NCI-H1930 (cell line): ENCODE data around the gene RBM15.

Experiments
- DNase-seq, 2 experiments: peaks; one replicate each; lab custom pipeline; 2025; lab: John Stamatoyannopoulos, UW

RBM15 gene

DNA sequence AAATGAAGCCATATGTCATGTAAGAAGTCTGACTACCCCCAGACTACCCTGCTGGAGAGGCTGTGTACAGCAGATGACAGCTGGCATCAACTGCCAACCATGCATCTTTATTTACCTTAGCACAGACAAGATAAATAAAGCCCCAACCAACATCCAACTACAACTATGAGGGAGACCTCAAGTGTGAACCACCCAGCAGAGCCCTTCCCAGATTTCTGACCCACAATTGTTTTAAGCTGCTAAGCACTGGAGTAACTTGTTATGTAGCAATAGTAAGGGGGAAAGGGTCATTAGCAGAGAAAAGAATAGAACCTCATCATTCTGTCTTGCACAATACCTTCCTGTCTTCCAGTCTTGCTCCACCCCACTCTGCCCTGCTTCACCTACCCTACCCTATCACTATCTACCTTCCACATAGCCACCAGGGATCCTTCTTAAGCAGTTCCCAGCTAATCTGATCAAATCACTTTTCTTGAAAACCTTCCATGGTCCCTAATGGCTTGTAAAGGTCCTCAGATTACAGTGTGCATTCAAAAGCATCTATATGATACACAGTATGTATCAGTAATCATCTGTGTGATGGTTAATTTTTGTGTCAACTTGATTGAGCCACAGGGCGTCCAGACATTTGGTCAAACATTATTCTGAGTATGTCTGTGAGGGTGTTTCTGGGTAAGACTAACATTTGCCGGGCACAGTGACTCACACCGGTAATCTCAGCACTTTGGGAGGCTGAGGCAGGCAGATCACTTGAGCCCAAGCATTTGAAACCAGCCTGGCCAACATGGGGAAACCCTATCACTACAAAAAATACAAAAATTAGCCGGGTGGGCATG, 19.6 kb upstream of the RBM15 start:
- DNase-seq = no peak

DNA sequence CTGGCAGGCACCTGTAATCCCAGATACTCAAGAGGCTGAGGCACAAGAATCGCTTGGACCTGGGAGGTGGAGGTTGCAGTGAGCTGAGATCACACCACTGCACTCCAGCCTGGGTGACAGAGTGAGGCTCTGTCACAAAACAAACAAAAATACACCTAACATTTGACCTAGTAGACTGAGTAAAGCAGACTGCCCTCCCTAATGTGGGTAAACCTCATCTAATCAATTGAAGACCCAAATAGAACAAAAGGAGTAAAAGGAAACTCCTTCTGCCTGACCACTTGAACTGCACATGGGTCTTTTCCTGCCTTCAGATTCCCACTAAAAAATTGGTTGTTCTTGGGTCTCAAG, 19.0 kb upstream of the RBM15 start:
- DNase-seq = no peak

- no peak for DNase-seq
Measured at GRCh38 chr1:110321045-110321444, 18.1 kb upstream of the RBM15 start.

- DNase-seq = no peak
Measured at GRCh38 chr1:110321846-110322245, 17.3 kb upstream of the RBM15 start.

- no peak for DNase-seq
Measured at GRCh38 chr1:110324667-110325066, 14.5 kb upstream of the RBM15 start.

- no peak for DNase-seq
Measured at GRCh38 chr1:110326826-110327225, 12.4 kb upstream of the RBM15 start.

DNA sequence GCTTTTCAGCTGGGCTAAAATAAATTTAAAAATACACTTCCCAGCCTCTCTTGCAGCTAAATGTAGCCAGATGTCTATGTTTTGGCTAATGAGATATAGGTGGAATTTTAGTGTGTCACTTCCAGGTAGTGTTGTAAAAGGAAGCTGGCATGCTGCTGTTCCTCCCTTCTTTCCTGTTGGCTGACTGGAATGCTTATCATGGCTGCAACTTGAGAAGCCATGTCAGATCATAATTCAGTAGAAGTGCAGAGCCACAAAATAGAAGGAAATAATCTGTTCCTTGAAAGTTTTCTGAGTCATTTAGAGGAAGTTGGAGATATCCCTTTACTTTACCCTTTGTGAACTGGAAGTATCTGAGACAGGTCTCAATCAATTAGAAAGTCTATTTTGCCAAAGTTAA, 10.9 kb upstream of the RBM15 start:
- DNase-seq = no peak

- no peak for DNase-seq
Measured at GRCh38 chr1:110328700-110329099, 10.5 kb upstream of the RBM15 start.

- DNase-seq = no peak
Measured at GRCh38 chr1:110335265-110335664, 3.9 kb upstream of the RBM15 start.

DNA sequence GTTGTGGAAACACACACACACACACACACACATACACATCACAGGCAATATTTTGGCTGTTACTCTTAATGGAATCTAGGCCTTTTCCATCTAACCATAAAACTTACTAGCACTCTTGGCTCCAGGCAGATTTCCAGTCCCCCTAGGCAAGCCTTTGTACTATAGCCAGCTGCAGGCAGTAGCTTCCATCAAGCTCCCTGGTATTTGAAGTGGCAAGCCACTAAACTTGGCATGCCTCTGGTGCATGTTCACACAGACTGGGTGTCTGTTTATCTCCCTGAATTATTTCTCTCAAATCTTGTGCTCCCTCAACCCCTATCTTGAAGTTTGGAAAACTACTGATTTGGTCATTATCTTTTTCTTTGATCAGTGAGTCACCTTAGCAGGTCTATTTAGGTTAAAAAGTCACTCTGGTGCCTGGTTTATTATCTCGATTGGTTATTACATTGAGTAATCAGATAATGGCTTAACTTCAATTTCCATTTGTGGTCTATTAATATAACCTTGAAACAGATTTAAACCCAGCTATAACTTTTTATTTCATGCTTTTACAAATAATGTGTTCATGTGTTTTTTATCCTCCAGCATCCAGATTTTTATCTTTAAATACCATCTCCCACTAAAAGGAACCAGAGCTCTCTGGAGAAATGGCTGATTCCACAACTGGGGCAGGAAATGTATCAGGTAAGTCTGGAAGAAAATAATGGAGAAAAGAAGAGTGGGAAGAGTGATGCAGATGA, 2.7 kb upstream of the RBM15 start:
- DNase-seq = no peak

DNA sequence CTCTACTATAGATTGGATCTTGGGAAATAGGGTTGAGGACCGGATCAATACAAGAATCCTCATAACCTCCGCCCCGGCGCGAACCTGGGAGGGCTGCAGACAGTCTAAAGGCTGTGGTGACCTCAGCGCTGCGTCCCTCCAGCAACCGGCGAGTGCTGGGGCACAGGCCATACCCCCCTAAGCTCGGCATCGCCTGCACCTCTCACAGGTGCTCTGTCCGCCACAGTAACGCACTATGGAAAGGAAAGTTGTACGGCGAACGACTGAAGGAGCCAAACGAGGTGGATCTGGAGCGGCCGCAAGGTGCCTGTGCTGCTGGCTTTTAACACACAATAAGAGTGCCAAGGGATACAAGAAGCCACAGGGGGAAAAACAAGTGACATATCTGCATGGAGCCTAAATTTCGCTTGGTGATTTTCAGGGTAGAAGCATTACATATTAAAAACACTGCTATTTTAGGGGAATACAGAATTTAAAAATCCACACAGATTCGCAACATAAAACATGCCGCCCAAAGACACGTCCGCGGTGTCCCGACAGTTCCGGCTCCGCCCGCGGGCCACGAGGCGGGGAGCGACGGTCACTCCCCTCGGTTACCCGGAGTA, 1.4 kb upstream of the RBM15 start:
- peak in 1 of 2 experiments; percentile 39 for DNase-seq

GRCh38 chr1:110338309-110338885, 780 bp upstream of the RBM15 start:
- DNase-seq = peak; percentile 81 to 90

GRCh38 chr1:110339407-110340206, 430 bp downstream of the RBM15 start:
- peak in 1 of 2 experiments; percentile 21 for DNase-seq

DNA sequence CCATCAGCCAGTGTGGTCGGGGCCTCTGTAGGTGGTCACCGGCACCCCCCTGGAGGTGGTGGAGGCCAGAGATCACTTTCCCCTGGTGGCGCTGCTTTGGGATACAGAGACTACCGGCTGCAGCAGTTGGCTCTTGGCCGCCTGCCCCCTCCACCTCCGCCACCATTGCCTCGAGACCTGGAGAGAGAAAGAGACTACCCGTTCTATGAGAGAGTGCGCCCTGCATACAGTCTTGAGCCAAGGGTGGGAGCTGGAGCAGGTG, 961 bp downstream of the RBM15 start:
- no peak for DNase-seq

- DNase-seq = no peak
Measured at GRCh38 chr1:110341146-110341871, 2.1 kb downstream of the RBM15 start.

DNA sequence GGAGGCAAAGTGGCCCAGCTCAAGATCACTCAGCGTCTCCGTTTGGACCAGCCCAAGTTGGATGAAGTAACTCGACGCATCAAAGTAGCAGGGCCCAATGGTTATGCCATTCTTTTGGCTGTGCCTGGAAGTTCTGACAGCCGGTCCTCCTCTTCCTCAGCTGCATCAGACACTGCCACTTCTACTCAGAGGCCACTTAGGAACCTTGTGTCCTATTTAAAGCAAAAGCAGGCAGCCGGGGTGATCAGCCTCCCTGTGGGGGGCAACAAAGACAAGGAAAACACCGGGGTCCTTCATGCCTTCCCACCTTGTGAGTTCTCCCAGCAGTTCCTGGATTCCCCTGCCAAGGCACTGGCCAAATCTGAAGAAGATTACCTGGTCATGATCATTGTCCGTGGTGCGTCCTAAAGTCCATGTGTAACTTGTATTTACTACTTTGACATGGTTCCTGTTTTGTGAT, 2.7 kb downstream of the RBM15 start:
- no peak for DNase-seq

DNA sequence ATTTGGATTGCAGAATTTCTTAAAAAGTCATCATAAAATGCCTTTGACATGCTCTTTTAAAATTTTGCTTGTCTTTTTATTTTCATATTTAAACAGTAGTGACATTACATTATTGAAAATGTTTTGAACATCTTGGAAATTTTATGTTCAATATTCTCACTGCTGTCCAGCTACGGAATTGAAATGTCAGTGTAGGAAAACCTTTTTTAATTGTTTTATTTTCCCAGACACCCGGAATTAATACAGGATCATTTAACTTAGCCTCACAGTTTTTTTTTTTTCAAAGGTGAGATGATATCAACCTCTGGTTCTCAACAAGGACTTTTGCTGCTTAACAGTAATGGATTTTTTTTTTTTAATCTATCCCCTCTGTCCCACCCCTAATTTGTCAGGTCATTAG, 4.1 kb downstream of the RBM15 start:
- DNase-seq = no peak

DNA sequence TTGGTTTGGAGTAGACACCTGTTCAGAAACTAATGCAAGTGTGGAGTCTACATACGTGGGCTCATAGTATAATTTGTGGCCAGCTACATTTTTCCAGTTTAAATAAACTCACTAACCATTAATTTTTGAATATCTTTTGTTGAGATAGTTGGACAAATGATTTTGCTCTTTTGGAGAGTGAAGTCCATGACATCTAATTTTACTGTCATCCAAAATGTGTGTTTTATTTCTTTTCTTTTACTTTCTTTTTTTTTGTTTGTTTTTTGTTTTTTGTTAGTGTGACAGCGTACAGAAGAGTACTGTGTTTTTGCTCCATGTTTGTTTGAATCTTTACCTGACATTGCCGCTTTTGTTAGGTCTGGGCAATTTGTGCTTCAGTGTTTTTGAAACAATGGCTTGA, 5.0 kb downstream of the RBM15 start:
- no peak for DNase-seq

DNA sequence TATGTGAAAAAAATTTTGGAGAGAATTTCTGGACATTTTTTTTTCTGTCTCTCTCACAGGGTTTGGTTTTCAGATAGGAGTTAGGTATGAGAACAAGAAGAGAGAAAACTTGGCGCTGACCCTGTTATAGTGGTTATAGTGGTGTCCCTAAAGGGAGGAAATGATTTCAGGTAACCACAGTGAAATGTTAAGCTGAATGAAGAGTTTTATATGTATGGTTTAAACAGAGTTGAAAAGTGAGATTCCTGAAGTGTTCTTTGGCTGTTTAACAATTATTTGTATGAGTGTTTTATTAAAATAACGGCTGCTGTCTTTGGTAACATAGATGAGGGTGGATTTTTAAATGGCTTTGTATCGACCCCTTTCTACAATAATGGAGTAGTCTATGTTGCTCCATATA, 6.3 kb downstream of the RBM15 start:
- no peak for DNase-seq

GRCh38 chr1:110346690-110347089, 7.5 kb downstream of the RBM15 start:
- DNase-seq = no peak

DNA sequence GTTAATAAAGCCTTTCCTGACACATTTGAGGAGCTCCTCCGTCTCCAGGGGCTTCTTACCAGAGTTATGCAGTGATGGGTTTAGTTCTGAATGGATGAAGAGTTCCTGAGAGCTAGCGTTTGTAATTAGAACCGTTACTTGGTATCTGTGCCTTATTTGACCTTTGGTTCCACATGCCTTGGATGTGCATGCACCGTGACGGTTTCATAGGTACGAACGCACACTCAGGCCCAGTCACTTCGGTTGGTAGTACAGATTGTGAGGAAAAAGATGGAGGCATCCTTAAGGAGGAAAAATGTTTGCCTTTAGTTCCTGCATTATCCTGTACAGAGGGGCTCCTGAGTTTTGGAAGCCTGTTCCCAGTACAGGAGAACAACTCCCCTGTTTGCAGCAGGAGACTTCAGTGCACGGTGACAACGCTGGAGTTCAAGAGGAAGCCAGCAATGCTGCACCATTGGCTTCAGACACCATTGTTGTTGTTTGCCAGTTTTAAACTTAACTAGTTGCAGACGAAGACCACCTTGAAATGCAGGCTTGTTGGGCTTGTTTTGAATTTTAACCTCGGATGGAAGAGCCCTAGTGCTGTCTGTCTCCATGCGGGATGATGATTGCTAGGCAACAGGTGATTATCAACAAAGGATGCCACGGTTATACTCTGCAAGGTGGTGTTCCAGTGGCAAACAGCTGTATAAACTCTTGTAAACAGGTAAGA, 8.2 kb downstream of the RBM15 start:
- no peak for DNase-seq
